Liver (tissue), 9 donors: ENCODE data around the gene ZSCAN10. TPM values are rescaled to one million over a fixed set of nuclear protein-coding genes. Genes with fewer than 3 reads are reported as not detected.

Source experiments
- DNase-seq: peaks from one replicate; pipeline ENCODE4 v3.0.0-alpha.2; 2017; ENCODE audit warnings: low spot score
- H3K27ac ChIP-seq, 2 donors: one replicate each; pipeline ENCODE4 v1.7.0; 2013; ENCODE audit warnings: inconsistent platforms in 2 of 2, low read length in 2 of 2, control low read depth in 1 of 2, low read depth in 1 of 2, mild to moderate bottlenecking in 1 of 2
- H3K27me3 ChIP-seq, 4 donors: one replicate each; pipeline versions ENCODE4 v1.6.1 to v1.7.0; 2013; ENCODE audit warnings: low read length in 3 of 4, inconsistent platforms in 1 of 4, mild to moderate bottlenecking in 1 of 4, moderate library complexity in 1 of 4; ENCODE audit not compliant: control insufficient read depth in 4 of 4, insufficient read depth in 4 of 4
- H3K36me3 ChIP-seq, 4 donors: one replicate each; pipeline versions ENCODE4 v1.6.1 to v1.7.0; 2013; ENCODE audit warnings: low read length in 3 of 4, mild to moderate bottlenecking in 3 of 4, low read depth in 1 of 4, moderate library complexity in 1 of 4; ENCODE audit not compliant: control insufficient read depth in 4 of 4, insufficient read depth in 3 of 4
- H3K4me1 ChIP-seq, 4 donors: one replicate each; pipeline versions ENCODE4 v1.6.1 to v1.7.0; 2013; ENCODE audit warnings: low read length in 3 of 4, mild to moderate bottlenecking in 3 of 4, moderate library complexity in 1 of 4; ENCODE audit not compliant: control insufficient read depth in 4 of 4, insufficient read depth in 4 of 4
- H3K4me3 ChIP-seq, 3 donors: one replicate each; pipeline versions ENCODE4 v1.6.1 to v1.7.0; 2013; ENCODE audit warnings: low read length in 3 of 3, control low read depth in 1 of 3, low read depth in 1 of 3, mild to moderate bottlenecking in 1 of 3
- H3K9ac ChIP-seq, 2 donors: one replicate each; pipeline ENCODE4 v1.7.0; 2013; ENCODE audit warnings: low read length in 2 of 2, mild to moderate bottlenecking in 2 of 2, moderate library complexity in 2 of 2, control low read depth in 1 of 2, low read depth in 1 of 2
- H3K9me3 ChIP-seq, 4 donors: one replicate each; pipeline versions ENCODE4 v1.6.1 to v1.7.0; 2013; ENCODE audit warnings: low read length in 3 of 4; ENCODE audit not compliant: control insufficient read depth in 4 of 4
- ATF3 ChIP-seq: IDR thresholded peaks from 2 replicates; pipeline ENCODE4 v1.6.1; 2016; ENCODE audit warnings: antibody characterized with exemption
- EGR1 ChIP-seq, 2 donors: IDR thresholded peaks; 2 replicates each; pipeline ENCODE4 v1.6.1; 2016 to 2018; ENCODE audit warnings: antibody characterized with exemption in 2 of 2, low read depth in 2 of 2
- FOXA1 ChIP-seq: IDR thresholded peaks from 2 replicates; pipeline ENCODE4 v1.6.1; 2016; ENCODE audit warnings: antibody characterized with exemption
- FOXA2 ChIP-seq: IDR thresholded peaks from 2 replicates; pipeline ENCODE4 v1.6.1; 2016; ENCODE audit warnings: antibody characterized with exemption
- GABPA ChIP-seq, 2 donors: IDR thresholded peaks in 1 of 2; conservative IDR thresholded peaks in 1 of 2; 2 replicates each; pipeline ENCODE4 v1.6.1; 2016; ENCODE audit warnings: antibody characterized with exemption in 2 of 2, mild to moderate bottlenecking in 1 of 2, moderate library complexity in 1 of 2
- HNF4A ChIP-seq, 2 donors: conservative IDR thresholded peaks; 2 replicates each; pipeline ENCODE4 v1.6.1; 2016; ENCODE audit warnings: antibody characterized with exemption in 2 of 2, mild to moderate bottlenecking in 2 of 2
- HNF4G ChIP-seq: IDR thresholded peaks from 2 replicates; pipeline ENCODE4 v1.6.1; 2016; ENCODE audit warnings: antibody characterized with exemption
- JUND ChIP-seq, 2 donors: IDR thresholded peaks; 2 replicates each; pipeline ENCODE4 v1.6.1; 2016; ENCODE audit warnings: antibody characterized with exemption in 2 of 2
- MAX ChIP-seq: IDR thresholded peaks from 2 replicates; pipeline ENCODE4 v1.6.1; 2016; ENCODE audit warnings: antibody characterized with exemption
- NR2F2 ChIP-seq: IDR thresholded peaks from 2 replicates; pipeline ENCODE4 v1.6.1; 2016; ENCODE audit warnings: antibody characterized with exemption
- RAD21 ChIP-seq, 2 donors: IDR thresholded peaks; 2 replicates each; pipeline ENCODE4 v1.6.1; 2016; ENCODE audit warnings: antibody characterized with exemption in 2 of 2, mild to moderate bottlenecking in 2 of 2
- REST ChIP-seq: IDR thresholded peaks from 2 replicates; pipeline ENCODE4 v1.6.1; 2016; ENCODE audit warnings: antibody characterized with exemption, mild to moderate bottlenecking
- RXRA ChIP-seq, 2 donors: IDR thresholded peaks; 2 replicates each; pipeline ENCODE4 v1.6.1; 2017 to 2018; ENCODE audit warnings: antibody characterized with exemption in 2 of 2, mild to moderate bottlenecking in 1 of 2
- SP1 ChIP-seq: IDR thresholded peaks from 2 replicates; pipeline ENCODE4 v1.6.1; 2018; ENCODE audit warnings: antibody characterized with exemption, mild to moderate bottlenecking
- TAF1 ChIP-seq: conservative IDR thresholded peaks from 2 replicates; pipeline ENCODE4 v1.6.1; 2016; ENCODE audit warnings: antibody characterized with exemption, mild to moderate bottlenecking
- YY1 ChIP-seq: IDR thresholded peaks from 2 replicates; pipeline ENCODE4 v1.6.1; 2016; ENCODE audit warnings: antibody characterized with exemption, mild to moderate bottlenecking
- WGBS: extraction: QIAGEN DNeasy Blood & Tissue Kit; methylation state at CpG from one replicate; pipeline ENCODE4 v1.1.7; 2013; 5-methylcytosine and 5-hydroxymethylcytosine counted together
- polyA plus RNA-seq, 2 donors: library from polyadenylated mRNA; stranded (reverse) in 1 of 2; unstranded in 1 of 2; fragments of 200-250 nt in 1 of 2; fragments of >200 nt in 1 of 2; fragmentation: Nextera tagmentation in 1 of 2; extraction: Ambion mirVana in 1 of 2; gene quantifications; one replicate each; pipeline versions ENCODE4 v1.2.1 to v1.2.3, GENCODE V29; 2013 to 2015
- total RNA-seq, 2 donors: library from RNA; depleted of rRNA; stranded (reverse); fragments of >200 nt; gene quantifications; one replicate each; pipeline ENCODE4 v1.2.3, GENCODE V29; 2014
- TF ChIP-seq, protein P1 (sequence below): fragments of 150-350 bp; IDR thresholded peaks from 2 replicates; pipeline ENCODE4 v1.5.1; 2017; ENCODE audit warnings: improper control_type of control experiment, low read depth, low read length; ENCODE audit not compliant: missing input control
- TF ChIP-seq, protein P2 (sequence below): IDR thresholded peaks from 2 replicates; pipeline ENCODE4 v1.6.1; 2016; ENCODE audit warnings: antibody characterized with exemption
- donor health status: healthy.
- donor health status: healthy.
- donor health status: healthy.
- donor health status: healthy.
- donor health status: healthy.

Gene ZSCAN10
- total and polyA plus RNA-seq, 4 donors, result not detected

- H3K27ac ChIP-seq, result no peak overlapping the region
- peaks cover 0 to 16% (median 0%) of the 10 kb centered on the region in 4 donors for H3K36me3 ChIP-seq
- 92% methylated on average over 12 of the region's 12 CpGs for WGBS
- no peaks in the 10 kb centered on the region for H3K9me3 ChIP-seq
- peaks cover 11 to 30% (median 21%) of the 10 kb centered on the region in 4 donors for H3K4me1 ChIP-seq
- no peak for TF ChIP-seq FOXA1
- TF ChIP-seq FOXA2, result no peak
- no peak for TF ChIP-seq NR2F2
- TF ChIP-seq, protein P1, sequence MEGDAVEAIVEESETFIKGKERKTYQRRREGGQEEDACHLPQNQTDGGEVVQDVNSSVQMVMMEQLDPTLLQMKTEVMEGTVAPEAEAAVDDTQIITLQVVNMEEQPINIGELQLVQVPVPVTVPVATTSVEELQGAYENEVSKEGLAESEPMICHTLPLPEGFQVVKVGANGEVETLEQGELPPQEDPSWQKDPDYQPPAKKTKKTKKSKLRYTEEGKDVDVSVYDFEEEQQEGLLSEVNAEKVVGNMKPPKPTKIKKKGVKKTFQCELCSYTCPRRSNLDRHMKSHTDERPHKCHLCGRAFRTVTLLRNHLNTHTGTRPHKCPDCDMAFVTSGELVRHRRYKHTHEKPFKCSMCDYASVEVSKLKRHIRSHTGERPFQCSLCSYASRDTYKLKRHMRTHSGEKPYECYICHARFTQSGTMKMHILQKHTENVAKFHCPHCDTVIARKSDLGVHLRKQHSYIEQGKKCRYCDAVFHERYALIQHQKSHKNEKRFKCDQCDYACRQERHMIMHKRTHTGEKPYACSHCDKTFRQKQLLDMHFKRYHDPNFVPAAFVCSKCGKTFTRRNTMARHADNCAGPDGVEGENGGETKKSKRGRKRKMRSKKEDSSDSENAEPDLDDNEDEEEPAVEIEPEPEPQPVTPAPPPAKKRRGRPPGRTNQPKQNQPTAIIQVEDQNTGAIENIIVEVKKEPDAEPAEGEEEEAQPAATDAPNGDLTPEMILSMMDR, result no peak
- TF ChIP-seq MAX, result no peak
- no peak for TF ChIP-seq RXRA (IDR thresholded peaks at IDR 0.05)
- no peak for TF ChIP-seq EGR1 (IDR thresholded peaks at IDR 0.05; ENCODE audit: low read depth in 2 of 2)
- no peaks in the 10 kb centered on the region for H3K27me3 ChIP-seq
- no peak overlapping the region for H3K4me3 ChIP-seq
- no peak for DNase-seq
- H3K9ac ChIP-seq, result no peak overlapping the region
These were observed 46.6 kb upstream of the ZSCAN10 start for GRCh38 chr16:3145660-3146059.

DNA sequence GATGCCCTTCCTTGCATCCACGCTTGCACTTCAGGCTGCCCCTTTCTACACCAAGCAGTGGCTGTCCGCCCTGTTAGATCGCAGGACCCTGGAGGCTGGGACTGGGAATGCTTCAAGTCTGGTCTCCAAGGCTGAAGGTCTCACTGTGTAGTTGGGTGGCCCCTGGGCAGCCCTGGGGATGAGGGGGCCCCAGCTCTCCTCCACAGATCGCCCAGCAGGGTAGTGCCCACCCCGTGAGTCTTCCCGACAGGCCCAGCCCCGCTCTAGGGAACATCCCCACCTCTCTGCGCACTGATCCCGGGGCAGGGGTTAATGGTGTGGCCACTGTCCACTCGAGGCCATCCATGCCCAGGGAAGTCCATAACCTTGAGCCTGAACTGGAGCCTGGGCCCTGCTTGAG, 46.1 kb upstream of the ZSCAN10 start:
- H3K36me3 ChIP-seq, result peaks cover 0 to 18% (median 0%) of the 10 kb centered on the region in 4 donors
- H3K4me1 ChIP-seq, result peaks cover 11 to 28% (median 20%) of the 10 kb centered on the region in 4 donors
- no peaks in the 10 kb centered on the region for H3K27me3 ChIP-seq
- DNase-seq, result no peak
- TF ChIP-seq HNF4G, result no peak
- TF ChIP-seq, protein P2, sequence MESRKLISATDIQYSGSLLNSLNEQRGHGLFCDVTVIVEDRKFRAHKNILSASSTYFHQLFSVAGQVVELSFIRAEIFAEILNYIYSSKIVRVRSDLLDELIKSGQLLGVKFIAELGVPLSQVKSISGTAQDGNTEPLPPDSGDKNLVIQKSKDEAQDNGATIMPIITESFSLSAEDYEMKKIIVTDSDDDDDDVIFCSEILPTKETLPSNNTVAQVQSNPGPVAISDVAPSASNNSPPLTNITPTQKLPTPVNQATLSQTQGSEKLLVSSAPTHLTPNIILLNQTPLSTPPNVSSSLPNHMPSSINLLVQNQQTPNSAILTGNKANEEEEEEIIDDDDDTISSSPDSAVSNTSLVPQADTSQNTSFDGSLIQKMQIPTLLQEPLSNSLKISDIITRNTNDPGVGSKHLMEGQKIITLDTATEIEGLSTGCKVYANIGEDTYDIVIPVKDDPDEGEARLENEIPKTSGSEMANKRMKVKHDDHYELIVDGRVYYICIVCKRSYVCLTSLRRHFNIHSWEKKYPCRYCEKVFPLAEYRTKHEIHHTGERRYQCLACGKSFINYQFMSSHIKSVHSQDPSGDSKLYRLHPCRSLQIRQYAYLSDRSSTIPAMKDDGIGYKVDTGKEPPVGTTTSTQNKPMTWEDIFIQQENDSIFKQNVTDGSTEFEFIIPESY, result no peak
- TF ChIP-seq HNF4A (conservative IDR thresholded peaks at IDR 0.05), result no peak
- no peak for TF ChIP-seq FOXA2
- no peak for TF ChIP-seq FOXA1
- no peak for TF ChIP-seq SP1
- no peak for TF ChIP-seq MAX
- TF ChIP-seq JUND (IDR thresholded peaks at IDR 0.05), result no peak
- TF ChIP-seq RXRA (IDR thresholded peaks at IDR 0.05), result no peak
- no peak for TF ChIP-seq GABPA (IDR thresholded peaks at IDR 0.05 in 1 of 2, conservative IDR thresholded peaks at IDR 0.05 in 1 of 2)
- TF ChIP-seq TAF1, result no peak
- TF ChIP-seq YY1, result no peak
- no peak for TF ChIP-seq NR2F2
- no peak for TF ChIP-seq RAD21 (IDR thresholded peaks at IDR 0.05)
- no peak for TF ChIP-seq ATF3
- no peak for TF ChIP-seq REST
- TF ChIP-seq, protein P1, result no peak
- TF ChIP-seq EGR1 (IDR thresholded peaks at IDR 0.05; ENCODE audit: low read depth in 2 of 2), result no peak
- no peak overlapping the region for H3K27ac ChIP-seq
- 95% methylated on average over 10 of the region's 10 CpGs for WGBS
- no peak overlapping the region for H3K4me3 ChIP-seq
- H3K9me3 ChIP-seq, result no peaks in the 10 kb centered on the region
- no peak overlapping the region for H3K9ac ChIP-seq
